MM.1S (cell line): ENCODE measurements around the gene STK32C.

Experiments
- EZH2 ChIP-seq: fragments of 300-600 bp; sonication (generic); optimal IDR thresholded peaks from 2 replicates; pipeline ENCODE3; 2017; ENCODE audit warnings: low read depth, mild to moderate bottlenecking, antibody characterized with exemption, low read length, mixed read lengths
- EZH2phosphoT487 ChIP-seq: fragments of 300-600 bp; sonication (generic); IDR thresholded peaks from 2 replicates; pipeline ENCODE4 v1.6.1; 2018; ENCODE audit warnings: antibody characterized with exemption, low read length
- TF ChIP-seq, protein P1 (sequence below): fragments of 300-600 bp; sonication (generic); IDR thresholded peaks from 2 replicates; pipeline ENCODE4 v1.5.1; 2016; ENCODE audit warnings: antibody characterized with exemption, low read length, mixed read lengths

DNA sequence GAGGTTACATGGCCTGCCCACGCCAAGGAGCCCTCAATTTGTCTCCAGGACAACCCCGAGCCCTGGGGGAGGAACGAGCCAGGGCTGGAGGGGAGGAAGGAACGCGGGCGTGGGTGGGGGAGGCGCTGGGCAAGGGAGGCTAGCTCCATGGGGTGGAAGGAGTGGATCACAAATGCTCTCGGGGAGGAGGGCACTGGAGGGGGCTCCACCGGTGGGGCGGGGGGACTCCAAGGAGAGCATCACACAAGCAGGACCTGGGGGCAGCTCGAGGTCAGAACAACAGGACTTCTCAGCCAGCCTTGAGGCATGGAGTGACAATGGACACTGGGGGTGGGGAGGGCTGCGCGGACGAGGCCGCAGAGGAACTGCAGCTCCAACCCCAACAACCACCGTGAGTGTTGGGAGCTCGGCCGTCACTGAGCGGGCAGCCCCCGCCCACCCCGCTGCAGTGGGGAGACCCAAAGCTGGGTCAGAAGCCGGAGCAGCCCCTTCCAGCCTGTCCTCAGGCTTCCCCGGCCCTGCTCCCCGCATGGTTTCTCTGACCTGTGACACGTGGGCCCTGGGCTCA lies 41.1 kb downstream of the STK32C start:
- TF ChIP-seq, protein P1, sequence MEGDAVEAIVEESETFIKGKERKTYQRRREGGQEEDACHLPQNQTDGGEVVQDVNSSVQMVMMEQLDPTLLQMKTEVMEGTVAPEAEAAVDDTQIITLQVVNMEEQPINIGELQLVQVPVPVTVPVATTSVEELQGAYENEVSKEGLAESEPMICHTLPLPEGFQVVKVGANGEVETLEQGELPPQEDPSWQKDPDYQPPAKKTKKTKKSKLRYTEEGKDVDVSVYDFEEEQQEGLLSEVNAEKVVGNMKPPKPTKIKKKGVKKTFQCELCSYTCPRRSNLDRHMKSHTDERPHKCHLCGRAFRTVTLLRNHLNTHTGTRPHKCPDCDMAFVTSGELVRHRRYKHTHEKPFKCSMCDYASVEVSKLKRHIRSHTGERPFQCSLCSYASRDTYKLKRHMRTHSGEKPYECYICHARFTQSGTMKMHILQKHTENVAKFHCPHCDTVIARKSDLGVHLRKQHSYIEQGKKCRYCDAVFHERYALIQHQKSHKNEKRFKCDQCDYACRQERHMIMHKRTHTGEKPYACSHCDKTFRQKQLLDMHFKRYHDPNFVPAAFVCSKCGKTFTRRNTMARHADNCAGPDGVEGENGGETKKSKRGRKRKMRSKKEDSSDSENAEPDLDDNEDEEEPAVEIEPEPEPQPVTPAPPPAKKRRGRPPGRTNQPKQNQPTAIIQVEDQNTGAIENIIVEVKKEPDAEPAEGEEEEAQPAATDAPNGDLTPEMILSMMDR = no peak
- TF ChIP-seq EZH2phosphoT487 (no peak), EZH2 (no peak)
